Upper lobe of right lung (tissue), 1 donor: ENCODE measurements around the gene CHPF. TPM values are rescaled to one million over a fixed set of nuclear protein-coding genes. Genes with fewer than 3 reads are reported as not detected.

Experiments used
- ATAC-seq: fragments of 200-7000 bp; cut with Tn5 transposase; one replicate; pipeline ENCODE4 v1.9.1; 2020; ENCODE audit warnings: mild to moderate bottlenecking, moderate library complexity
- DNase-seq: peaks from one replicate; pipeline ENCODE4 v3.0.0-alpha.2; 2020
- H3K27ac ChIP-seq: fragments of 200-600 bp; one replicate; pipeline ENCODE4 v1.8.0; 2022
- H3K27me3 ChIP-seq: fragments of 200-600 bp; one replicate; pipeline ENCODE4 v1.8.0; 2022; ENCODE audit warnings: mild to moderate bottlenecking
- H3K36me3 ChIP-seq: fragments of 200-600 bp; one replicate; pipeline ENCODE4 v1.8.0; 2022
- H3K4me1 ChIP-seq: fragments of 200-600 bp; one replicate; pipeline ENCODE4 v1.8.0; 2022
- H3K4me3 ChIP-seq: fragments of 200-600 bp; one replicate; pipeline ENCODE4 v1.8.0; 2022; ENCODE audit warnings: mild to moderate bottlenecking
- H3K9me3 ChIP-seq: fragments of 200-600 bp; one replicate; pipeline ENCODE4 v1.8.0; 2022
- CTCF ChIP-seq: fragments of 200-600 bp; IDR thresholded peaks from one replicate; pipeline ENCODE4 v1.8.0; 2022; ENCODE audit warnings: antibody characterized with exemption
- intact Hi-C: fragments of 100-400 bp; cut with DNase I; formaldehyde crosslinking; loops from one replicate; pipeline ENCODE4 v1.11.0; 2022
- total RNA-seq: library from RNA; stranded (reverse); fragmentation: NEBNext Ultra II Directional; extraction: Animal tissue kit (Norgen Biotek cat#: 25700); gene quantifications from one replicate; pipeline ENCODE4 v1.2.1, GENCODE V29; 2021
- donor health status: DM: no; HTN: yes; CAD: no; lungs with severe emphysema.

The CHPF gene
- total RNA-seq, 1 donor from 2014 or later = 45.3 TPM

DNA sequence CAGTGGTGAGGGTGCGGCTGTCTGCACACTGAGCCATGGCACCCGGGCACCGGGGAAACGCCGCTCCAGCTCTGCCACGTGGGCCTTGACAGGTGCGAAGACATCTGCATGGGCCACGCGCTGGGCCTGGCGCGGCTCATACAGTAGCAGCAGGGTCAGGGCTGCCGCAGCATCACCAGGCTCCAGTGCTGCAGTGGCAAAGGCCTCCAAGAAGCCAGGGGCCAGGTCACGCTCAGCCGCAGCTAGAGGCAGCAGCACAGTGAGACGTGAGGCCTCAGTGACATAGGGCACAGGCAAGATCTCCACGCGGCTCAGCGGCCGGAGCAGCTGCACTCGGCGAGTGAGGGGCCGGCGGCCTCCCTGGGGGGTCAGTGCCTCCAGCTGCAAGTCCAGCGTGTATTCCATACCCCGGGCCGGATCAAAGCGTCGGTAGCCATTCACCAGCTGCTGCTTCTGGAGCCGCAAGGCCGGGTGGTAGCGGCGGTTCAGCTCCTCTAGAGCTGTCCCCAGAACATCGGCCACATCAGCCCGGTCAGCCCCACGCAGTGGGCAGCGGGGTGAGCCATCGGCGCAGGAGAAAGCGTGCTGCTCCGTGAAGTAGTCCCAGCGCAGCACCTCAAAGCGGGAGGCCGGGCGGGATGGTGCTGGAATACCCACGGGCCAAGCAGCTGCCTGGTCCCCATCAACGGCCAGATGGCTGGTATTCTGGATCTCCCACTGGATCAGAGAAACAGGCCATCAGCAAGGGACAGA is 3.5 kb downstream of the CHPF start:
- H3K9me3 ChIP-seq = no peaks in the 10 kb centered on the region
- no peak for TF ChIP-seq CTCF
- no peak overlapping the region for H3K4me3 ChIP-seq
- DNase-seq (no peak), ATAC-seq (no peak)
- H3K27me3 ChIP-seq = no peaks in the 10 kb centered on the region
- H3K4me1 ChIP-seq = peaks cover 24% of the 10 kb centered on the region
- H3K27ac ChIP-seq = no peak overlapping the region
- intact Hi-C loops = no loop called here
- H3K36me3 ChIP-seq = peaks cover 22% of the 10 kb centered on the region

GRCh38 chr2:219538956-219539788 is 4.4 kb downstream of the CHPF start:
- Histone ChIP-seq H3K27ac (no peak overlapping the region), H3K4me3 (no peak overlapping the region), H3K9me3 (no peaks in the 10 kb centered on the region), H3K4me1 (peaks cover 18% of the 10 kb centered on the region), H3K27me3 (no peaks in the 10 kb centered on the region), H3K36me3 (peaks cover 22% of the 10 kb centered on the region)
- DNase-seq (no peak), ATAC-seq (no peak)
- TF ChIP-seq CTCF = no peak
- intact Hi-C loops = no loop called here

DNA sequence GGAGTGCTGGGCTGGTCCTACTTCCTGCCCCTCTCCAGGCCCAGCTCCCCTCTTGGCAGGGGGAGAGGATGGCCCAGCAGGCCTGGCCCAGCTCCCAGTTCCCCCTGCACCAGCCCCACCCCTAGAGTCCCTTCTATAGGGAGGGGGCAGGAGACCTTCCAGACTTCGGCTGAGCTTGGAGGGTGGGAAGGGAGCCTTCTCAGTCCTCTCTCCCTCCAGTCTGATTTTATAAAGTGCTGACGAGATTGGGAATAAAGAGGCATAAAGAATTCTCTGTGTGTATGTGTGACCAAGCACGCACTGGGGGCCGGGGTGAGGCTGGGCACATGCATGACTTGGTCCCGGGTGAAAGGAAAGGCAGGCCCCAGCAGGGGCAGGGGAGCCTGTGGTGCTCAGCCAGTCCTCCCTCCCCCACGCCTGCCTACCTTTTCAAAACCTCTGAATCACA is 5.1 kb downstream of the CHPF start:
- DNase-seq = no peak
- Histone ChIP-seq H3K36me3 (peaks cover 22% of the 10 kb centered on the region), H3K9me3 (no peaks in the 10 kb centered on the region), H3K27ac (no peak overlapping the region), H3K4me3 (no peak overlapping the region), H3K27me3 (no peaks in the 10 kb centered on the region), H3K4me1 (peaks cover 16% of the 10 kb centered on the region)
- ATAC-seq = no peak
- intact Hi-C loops = no loop called here
- TF ChIP-seq CTCF = no peak

DNA sequence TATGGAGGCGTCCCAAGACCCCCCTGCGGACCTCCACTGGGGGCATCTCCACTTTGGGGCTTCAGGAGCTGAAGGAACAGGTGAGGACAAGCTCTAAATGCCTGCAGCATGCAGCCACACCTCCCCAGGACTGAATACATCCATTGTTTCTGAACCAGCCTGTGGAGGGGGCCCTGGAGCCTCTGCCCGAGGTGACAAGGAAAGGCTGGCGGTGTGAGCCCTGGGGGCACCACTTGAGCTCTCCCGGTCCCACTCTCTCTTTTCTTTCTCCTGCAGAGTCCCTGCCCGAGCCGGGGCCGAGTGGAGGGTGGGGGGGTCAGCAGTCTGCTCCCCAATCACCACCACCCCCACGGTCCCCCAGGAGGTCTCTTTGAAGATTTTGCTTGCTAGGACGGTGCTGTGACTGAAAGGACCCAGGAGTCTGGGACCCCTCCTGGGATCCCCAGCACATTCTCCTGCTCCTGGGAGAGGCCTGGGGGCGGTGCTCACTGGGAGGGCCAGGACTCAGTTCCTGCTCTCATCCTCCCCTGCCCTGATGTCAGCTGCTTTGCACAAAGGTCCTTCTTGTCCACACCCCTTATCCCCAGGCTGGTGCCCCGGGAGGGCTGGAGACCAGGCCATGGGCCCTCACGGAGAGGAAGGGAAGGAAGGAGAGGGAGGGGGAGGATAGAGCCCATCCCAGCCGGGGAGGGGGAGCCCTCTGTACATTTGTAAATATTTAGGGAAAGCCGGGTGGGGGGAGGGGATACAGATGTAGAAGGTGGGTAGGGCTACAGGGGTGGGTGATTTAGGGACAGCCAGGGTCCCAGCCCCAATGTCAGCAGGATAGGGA is 5.7 kb downstream of the CHPF start:
- peaks cover 22% of the 10 kb centered on the region for H3K36me3 ChIP-seq
- H3K4me3 ChIP-seq = no peak overlapping the region
- peaks cover 16% of the 10 kb centered on the region for H3K4me1 ChIP-seq
- intact Hi-C loops = no loop called here
- H3K27me3 ChIP-seq = peaks cover 4% of the 10 kb centered on the region
- ATAC-seq (no peak), DNase-seq (no peak)
- H3K27ac ChIP-seq = no peak overlapping the region
- no peak for TF ChIP-seq CTCF
- no peaks in the 10 kb centered on the region for H3K9me3 ChIP-seq

DNA sequence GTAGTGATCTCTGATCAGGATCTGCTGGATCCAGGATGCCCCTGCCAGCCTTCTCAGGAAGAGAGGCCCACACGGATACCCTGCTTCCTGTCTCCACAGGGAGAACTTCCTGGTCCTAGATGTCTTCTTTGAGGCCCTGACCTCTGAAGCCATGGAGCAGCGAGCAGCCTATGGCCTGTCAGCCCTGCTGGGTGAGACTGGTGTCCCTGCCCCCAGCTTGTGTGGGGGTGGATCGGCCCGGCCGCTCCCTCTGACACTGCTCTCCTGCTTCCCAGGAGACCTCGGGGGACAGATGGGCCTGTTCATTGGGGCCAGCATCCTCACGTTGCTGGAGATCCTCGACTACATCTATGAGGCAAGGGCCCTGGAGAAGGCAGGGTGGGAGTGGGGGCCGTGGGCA is 6.6 kb downstream of the CHPF start:
- DNase-seq (no peak), ATAC-seq (no peak)
- Histone ChIP-seq H3K4me3 (no peak overlapping the region), H3K9me3 (no peaks in the 10 kb centered on the region), H3K27me3 (peaks cover 10% of the 10 kb centered on the region), H3K36me3 (peaks cover 22% of the 10 kb centered on the region), H3K27ac (no peak overlapping the region), H3K4me1 (peaks cover 9% of the 10 kb centered on the region)
- TF ChIP-seq CTCF = no peak
- intact Hi-C loops = no loop called here
